ENCODE data around the gene CSNK1A1. TPM values are rescaled to one million over a fixed set of nuclear protein-coding genes. Genes with fewer than 3 reads are reported as not detected.

Gene CSNK1A1
- polyA plus RNA-seq, 2 of the 4 experiments (the other 2 are of a cell fraction) = 123 to 218 TPM

GRCh38 chr5:149583394-149583793 is 32.2 kb upstream of the CSNK1A1 start:
- Histone ChIP-seq H3K27ac (no peak overlapping the region), H3K4me2 (no peak overlapping the region), H3K4me3 (no peak overlapping the region), H3K9me3 (no peaks in the 10 kb centered on the region), H3K4me1 (peaks cover 19% of the 10 kb centered on the region; the same call in 2 of the 3 replicates)
- CTCF ChIA-PET = interaction anchor here (1.0 to 2.8 kb wide), 4 partner anchors 14 to 21 kb away, joined by 3 to 15 read pairs (median 3); no protein-coding TSS in a partner anchor
- DNase-seq (ENCODE audit: low read depth in 1 of 2, low spot score in 1 of 2) (no peak), FAIRE-seq (no peak), ATAC-seq (no peak)
- POLR2A ChIA-PET = no interaction called here
- no peak for TF ChIP-seq CHD4 (IDR thresholded peaks at IDR 0.05; ENCODE audit: borderline replicate concordance)
- 100% methylated on average over 1 of the region's 1 CpG for WGBS (ENCODE audit: missing lambda C conversion rate)

- POLR2A ChIA-PET = interaction anchor here (0.5 to 2.1 kb wide), 4 partner anchors 17 to 89 kb away, joined by 3 to 8 read pairs (median 4); partner anchors contain the start of gene CSNK1A1
- peak overlapping the region; percentile 79 to 83; a peak in 5 of 6 replicates for H3K27ac ChIP-seq
Measured at GRCh38 chr5:149581931-149582768, 30.9 kb upstream of the CSNK1A1 start.

GRCh38 chr5:149581192-149581861 is 30.1 kb upstream of the CSNK1A1 start, which contains the start of gene ARHGEF37:
ARHGEF37 (plus strand) TSS chr5:149581498; CDS start chr5:149597770, 16,272 bp downstream.
- FAIRE-seq (no peak), DNase-seq (ENCODE audit: low read depth in 1 of 2, low spot score in 1 of 2) (peak in 1 of 2 experiments; percentile 42), ATAC-seq (peak; percentile 90)
- H3K4me1 ChIP-seq = peaks cover 15% of the 10 kb centered on the region; the same call in 2 of the 3 replicates
- H3K27ac ChIP-seq = peak within 1 kb of the TSS; percentile 79 to 83
- under 1% methylated on average over 38 of the region's 56 CpGs for WGBS (ENCODE audit: missing lambda C conversion rate)
- peak within 1 kb of the TSS; percentile 78 for H3K4me2 ChIP-seq
- no peaks in the 10 kb centered on the region for H3K9me3 ChIP-seq
- POLR2A ChIA-PET = interaction anchor here (0.5 to 2.1 kb wide), 3 partner anchors 25 to 88 kb away, joined by 4 to 8 read pairs (median 4); partner anchors contain the start of gene CSNK1A1
- CTCF ChIA-PET = interaction anchor here (0.7 to 7.8 kb wide), 17 partner anchors 8 to 385 kb away, joined by 3 to 40 read pairs (median 3); partner anchors contain the start of gene CSNK1A1
- TF ChIP-seq, protein P1, sequence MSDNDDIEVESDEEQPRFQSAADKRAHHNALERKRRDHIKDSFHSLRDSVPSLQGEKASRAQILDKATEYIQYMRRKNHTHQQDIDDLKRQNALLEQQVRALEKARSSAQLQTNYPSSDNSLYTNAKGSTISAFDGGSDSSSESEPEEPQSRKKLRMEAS (IDR thresholded peaks at IDR 0.05) = no peak
- no peak for TF ChIP-seq GATA3 (IDR thresholded peaks at IDR 0.05; ENCODE audit: borderline replicate concordance)
- peak; percentile 14; the same call in 1 of the 2 replicates for TF ChIP-seq POLR2A (IDR thresholded peaks at IDR 0.05; ENCODE audit: low read length)
- no peak for TF ChIP-seq USF2 (IDR thresholded peaks at IDR 0.05)
- 0 out of 3 replicates have a peak, but pooled peaks have one; percentile 8 for TF ChIP-seq SMC3 (IDR thresholded peaks at IDR 0.05)
- peak; percentile 40; the same call in 1 of the 2 replicates for TF ChIP-seq PHF8 (IDR thresholded peaks at IDR 0.05; ENCODE audit: borderline replicate concordance, low read depth)
- no peak for TF ChIP-seq RAD21 (conservative IDR thresholded peaks at IDR 0.05 in 1 of 2, IDR thresholded peaks at IDR 0.05 in 1 of 2)
- H3K4me3 ChIP-seq = peak within 1 kb of the TSS; percentile 58

More at GRCh38 chr5:149581931-149582768, 30.9 kb upstream of the CSNK1A1 start:
- CTCF ChIA-PET = interaction anchor here (0.7 to 7.8 kb wide), 20 partner anchors 12 to 384 kb away, joined by 3 to 40 read pairs (median 3); partner anchors contain the start of gene CSNK1A1
- DNase-seq (ENCODE audit: low read depth in 1 of 2, low spot score in 1 of 2) (no peak), ATAC-seq (peak; percentile 20 to 46; a peak in 3 of 6 replicates), FAIRE-seq (no peak)
- TF ChIP-seq HES2 (IDR thresholded peaks at IDR 0.05) (no peak), HOXB5 (CRISPR knock-in tag; IDR thresholded peaks at IDR 0.05) (no peak), CHD2 (IDR thresholded peaks at IDR 0.05; ENCODE audit: low read length, partially characterized antibody) (no peak), ZSCAN20 (CRISPR knock-in tag; IDR thresholded peaks at IDR 0.05) (no peak), CBX8 (IDR thresholded peaks at IDR 0.05) (no peak)
- TF ChIP-seq, protein P2, sequence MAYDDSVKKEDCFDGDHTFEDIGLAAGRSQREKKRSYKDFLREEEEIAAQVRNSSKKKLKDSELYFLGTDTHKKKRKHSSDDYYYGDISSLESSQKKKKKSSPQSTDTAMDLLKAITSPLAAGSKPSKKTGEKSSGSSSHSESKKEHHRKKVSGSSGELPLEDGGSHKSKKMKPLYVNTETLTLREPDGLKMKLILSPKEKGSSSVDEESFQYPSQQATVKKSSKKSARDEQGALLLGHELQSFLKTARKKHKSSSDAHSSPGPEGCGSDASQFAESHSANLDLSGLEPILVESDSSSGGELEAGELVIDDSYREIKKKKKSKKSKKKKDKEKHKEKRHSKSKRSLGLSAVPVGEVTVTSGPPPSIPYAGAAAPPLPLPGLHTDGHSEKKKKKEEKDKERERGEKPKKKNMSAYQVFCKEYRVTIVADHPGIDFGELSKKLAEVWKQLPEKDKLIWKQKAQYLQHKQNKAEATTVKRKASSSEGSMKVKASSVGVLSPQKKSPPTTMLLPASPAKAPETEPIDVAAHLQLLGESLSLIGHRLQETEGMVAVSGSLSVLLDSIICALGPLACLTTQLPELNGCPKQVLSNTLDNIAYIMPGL (CRISPR knock-in tag; IDR thresholded peaks at IDR 0.05; ENCODE audit: borderline replicate concordance) = no peak
- no peaks in the 10 kb centered on the region for H3K9me3 ChIP-seq
- peak overlapping the region; percentile 78 for H3K4me2 ChIP-seq
- 55% methylated on average over 9 of the region's 9 CpGs for WGBS (ENCODE audit: missing lambda C conversion rate)
- peaks cover 19% of the 10 kb centered on the region; the same call in 2 of the 3 replicates for H3K4me1 ChIP-seq
- peak overlapping the region; percentile 58 for H3K4me3 ChIP-seq

All from A549 (cell line).